GM18867 (cell line): ENCODE data around the gene KRTAP1-5.
"Not testable (repeated sequence)": the region's sequence is repeated elsewhere in the genome, so short reads cannot be mapped to it uniquely, and the experiment has no call there.

ENCODE experiments used
- ATAC-seq: cut with Tn5 transposase; IDR thresholded peaks from one replicate; pipeline ENCODE4 v1.9.1; 2021; ENCODE audit warnings: mild to moderate bottlenecking, moderate library complexity; ENCODE audit not compliant: unreplicated experiment

KRTAP1-5 gene

DNA sequence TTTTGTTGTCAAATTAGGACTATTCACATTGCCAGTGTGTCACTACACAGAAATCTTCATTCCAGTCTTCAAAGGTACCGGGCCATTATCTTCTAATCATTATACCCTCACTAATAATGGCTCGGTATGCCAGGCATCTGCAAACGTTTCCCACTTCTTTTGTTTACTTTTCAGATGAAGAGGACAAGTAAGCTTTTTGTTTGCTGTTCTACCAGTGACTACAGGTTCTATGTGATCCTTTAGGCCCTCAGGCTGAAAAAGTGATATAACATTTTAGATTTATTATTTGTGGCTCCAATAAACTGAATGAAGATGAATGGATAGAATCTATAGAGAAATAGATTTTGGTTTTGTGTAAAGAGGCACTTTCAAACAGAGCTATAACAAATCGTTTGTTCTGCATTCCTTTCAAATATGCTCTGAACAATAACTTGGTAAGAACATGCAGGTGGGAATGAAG, 17.7 kb downstream of the KRTAP1-5 start:
- no peak for ATAC-seq

- ATAC-seq, result no peak
Measured at GRCh38 chr17:41008811-41009210, 18.2 kb downstream of the KRTAP1-5 start, which contains the start of gene KRTAP3-1. Gene KRTAP3-1 (minus strand): TSS chr17:41009128. CDS start chr17:41009074, 54 bp downstream.

DNA sequence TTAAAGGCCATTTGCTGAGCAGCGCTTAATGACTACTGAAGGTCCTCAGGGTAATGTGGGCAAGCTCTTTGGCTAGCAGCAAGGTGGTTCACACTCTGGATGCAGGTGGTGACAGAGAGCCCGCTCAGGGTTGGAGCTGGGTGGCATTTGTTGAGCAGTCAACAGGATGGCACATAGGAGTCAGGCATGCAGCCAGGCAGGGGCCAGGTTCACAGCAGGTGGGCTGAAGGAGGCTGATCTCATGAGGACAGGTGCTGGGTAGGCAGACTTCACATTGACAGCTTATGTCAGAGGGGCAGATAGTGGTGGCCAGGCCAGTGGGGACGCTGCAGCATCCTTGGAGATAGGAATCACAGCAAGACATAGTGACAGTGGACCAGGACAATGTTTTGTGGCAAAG, 22.6 kb downstream of the KRTAP1-5 start:
- ATAC-seq, result no peak

DNA sequence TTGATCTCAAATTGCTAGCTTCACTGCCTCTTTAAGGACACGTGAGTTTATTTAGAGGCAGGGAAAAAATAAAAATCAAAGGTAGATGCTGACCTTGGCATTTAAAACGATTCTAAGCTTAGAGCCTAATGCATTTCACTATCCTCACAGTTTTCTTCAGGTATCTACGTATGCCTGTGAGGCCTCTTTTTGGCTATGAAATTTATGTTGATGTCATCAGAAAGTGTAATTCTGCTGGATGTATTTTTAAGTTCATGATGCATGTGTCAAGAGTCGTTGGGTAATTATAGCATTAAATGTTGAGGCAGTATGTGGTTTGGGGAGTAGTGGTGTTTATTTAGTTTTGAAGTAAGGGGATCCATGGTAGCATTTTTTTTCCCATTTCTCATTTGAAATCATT, 23.1 kb downstream of the KRTAP1-5 start:
- no peak for ATAC-seq

DNA sequence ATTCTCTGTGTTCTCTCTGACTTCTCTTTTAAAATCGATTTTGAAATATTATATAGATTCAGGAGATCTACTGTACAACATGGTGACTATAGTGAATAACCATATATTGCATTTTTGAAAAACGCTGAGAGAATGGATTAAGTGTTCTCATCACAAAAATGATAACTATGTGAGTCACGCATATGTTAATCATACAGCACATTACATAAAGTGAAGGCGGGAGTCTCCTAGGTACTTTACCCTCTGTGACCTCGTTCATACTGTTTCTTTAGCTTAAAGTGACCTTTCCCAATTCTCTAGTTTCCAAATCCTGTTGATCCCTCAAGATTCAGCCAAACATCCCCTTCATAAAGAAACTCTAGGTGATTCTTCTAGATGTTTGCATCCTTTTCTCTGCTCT, 24.2 kb downstream of the KRTAP1-5 start:
- ATAC-seq, result no peak

- ATAC-seq, result no peak
Measured at GRCh38 chr17:41001795-41002194, 25.2 kb downstream of the KRTAP1-5 start.

DNA sequence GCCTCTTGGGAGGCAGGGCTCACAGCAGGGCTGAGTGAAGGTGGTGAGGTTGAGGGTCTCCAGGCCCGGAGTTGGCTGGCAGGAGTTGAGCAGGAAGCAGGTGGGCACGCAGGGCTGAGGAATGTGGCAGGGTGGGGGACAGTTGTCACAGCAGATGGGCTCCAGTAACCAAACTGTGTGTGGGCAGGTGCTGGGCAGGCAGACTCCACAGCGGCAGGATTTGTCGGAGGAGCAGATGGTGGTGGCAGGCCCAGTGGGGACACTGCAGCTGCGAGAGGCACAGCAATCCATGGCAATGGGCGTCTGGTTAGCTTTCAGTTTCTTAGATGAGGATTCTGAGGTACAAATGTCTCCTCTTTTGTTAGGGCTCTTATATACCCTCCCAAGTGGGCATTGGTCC, 27.4 kb downstream of the KRTAP1-5 start, which contains the start of gene KRTAP3-2:
KRTAP3-2 (minus strand) TSS at position 344 of the 400 bp plus-strand sequence; CDS start at position 291, 53 bp downstream.
- not testable (repeated sequence) for ATAC-seq

DNA sequence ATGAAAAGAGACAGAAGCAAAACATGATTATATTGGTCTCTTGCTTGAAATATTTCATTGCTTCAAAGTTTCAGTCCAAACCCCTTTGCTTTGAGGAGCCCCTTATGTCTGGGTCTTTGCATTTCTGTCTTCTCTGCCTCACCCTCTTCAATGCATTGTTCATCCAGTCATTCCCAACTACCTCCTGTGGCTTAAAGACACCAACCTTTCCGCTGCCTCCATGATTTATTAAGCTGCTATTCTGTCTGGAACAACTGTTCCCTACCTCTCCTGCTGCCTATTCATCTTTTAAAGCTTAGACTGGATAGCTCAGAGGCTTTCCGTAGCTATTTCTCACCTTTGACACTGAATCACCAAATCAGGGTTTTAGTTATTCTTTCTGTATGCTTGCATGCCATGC, 29.6 kb downstream of the KRTAP1-5 start:
- ATAC-seq, result no peak

DNA sequence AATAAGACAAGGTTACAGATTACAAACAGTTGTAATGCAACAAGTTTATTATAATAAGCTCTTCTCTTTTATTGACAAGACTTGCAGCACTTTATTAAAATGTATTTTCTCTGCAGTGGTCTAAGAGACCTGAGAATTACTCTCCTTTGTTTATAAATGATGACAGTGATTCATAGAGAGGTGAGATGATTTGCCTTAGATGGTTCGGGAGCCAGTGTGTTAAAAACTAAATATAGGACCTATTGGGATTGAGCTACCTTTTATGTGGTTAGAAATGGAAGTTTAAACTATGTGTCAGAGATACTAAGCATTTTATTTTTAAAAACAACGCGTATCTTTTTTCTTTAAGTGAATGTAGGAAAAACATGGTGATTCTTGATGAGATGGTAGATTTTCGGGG, 30.2 kb downstream of the KRTAP1-5 start:
- no peak for ATAC-seq

DNA sequence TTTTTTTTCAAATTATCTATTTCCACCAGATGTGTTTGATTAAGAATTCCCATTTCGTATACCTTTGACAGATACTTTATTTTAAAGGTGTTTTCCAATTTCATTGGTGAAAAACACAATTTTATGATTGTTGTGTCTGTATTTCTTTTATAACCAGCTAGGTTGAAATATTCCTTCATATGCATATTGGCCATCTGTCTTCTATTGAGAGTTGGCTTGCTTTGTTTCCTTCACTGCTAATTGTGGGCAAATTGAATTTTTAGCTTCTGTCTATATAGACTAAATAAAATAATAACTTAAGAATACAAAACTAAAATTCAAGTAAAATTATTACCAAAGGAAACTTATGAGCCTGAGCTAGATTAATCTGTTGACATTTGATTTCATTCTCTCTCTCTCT, 31.9 kb downstream of the KRTAP1-5 start:
- ATAC-seq, result no peak

- ATAC-seq, result no peak
Measured at GRCh38 chr17:40993839-40994238, 33.2 kb downstream of the KRTAP1-5 start, which contains the start of gene KRTAP3-3. Gene KRTAP3-3 (minus strand): TSS chr17:40994164. CDS start chr17:40994097, 67 bp downstream.

GRCh38 chr17:40993084-40993483, 33.9 kb downstream of the KRTAP1-5 start:
- no peak for ATAC-seq

- no peak for ATAC-seq
Measured at GRCh38 chr17:40992666-40993065, 34.3 kb downstream of the KRTAP1-5 start.

DNA sequence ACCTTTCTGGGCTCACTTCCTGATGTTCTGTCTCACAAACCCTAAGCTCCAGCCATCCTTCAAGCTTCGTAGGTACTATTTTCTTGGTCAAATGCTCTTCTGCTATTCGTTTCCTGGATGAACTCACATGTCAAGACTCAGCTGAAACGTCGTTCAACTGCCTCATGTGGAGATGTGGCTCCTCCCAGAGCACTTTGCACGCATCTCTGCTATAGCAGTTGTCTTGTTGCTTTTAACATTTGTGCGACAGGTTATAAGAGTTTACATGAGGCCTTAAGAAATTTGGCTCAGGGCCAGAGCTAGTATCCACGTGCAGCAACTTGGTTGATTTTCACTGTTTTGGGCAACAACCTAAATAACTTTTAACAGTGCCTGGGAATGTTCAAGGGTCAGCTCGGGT, 40.1 kb downstream of the KRTAP1-5 start:
- no peak for ATAC-seq

- no peak for ATAC-seq
Measured at GRCh38 chr17:40984226-40984625, 42.8 kb downstream of the KRTAP1-5 start, which contains the start of gene KRT40. Gene KRT40 (minus strand): TSS chr17:40984326. CDS start chr17:40984273, 53 bp downstream.

DNA sequence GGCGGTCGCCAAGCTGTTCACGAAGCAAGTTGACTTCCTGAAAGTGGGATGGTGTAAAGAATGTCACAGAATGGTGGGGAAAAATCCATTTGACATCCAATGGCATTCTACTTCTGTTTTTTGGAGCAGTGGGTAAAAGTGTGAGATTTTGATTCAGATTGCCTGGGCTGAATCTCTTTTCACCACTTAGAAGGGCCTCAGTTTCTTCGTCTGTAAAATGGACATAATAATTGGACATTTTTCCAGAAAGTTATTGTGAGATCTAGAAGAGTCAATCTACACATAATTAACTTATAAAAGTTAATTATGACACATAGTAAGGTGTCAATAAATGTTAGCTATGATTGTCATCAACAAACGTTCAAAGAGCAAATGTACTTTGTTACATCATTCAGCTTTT, 45.9 kb downstream of the KRTAP1-5 start:
- ATAC-seq, result no peak

GRCh38 chr17:40980596-40980995, 46.4 kb downstream of the KRTAP1-5 start:
- ATAC-seq, result no peak

DNA sequence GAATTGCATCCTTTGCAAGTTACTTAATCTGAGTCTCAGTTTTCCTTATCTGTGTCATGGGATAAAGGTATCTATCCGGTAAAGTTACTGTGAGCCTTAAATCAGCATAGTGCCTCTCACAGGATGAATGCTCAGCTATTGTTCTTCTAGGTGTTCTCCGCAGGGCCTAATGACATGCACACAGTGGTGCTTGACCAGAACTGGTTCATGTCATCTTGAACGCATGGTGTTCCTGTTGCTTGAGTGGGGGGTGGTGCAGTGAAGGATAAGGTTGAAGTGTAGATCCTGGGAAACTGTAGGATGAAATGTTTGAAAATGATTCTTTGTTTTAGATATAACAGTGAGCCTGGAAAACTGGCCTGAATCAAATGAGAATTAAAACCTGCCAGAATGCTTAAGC, 46.9 kb downstream of the KRTAP1-5 start:
- no peak for ATAC-seq

- ATAC-seq, result no peak
Measured at GRCh38 chr17:40978575-40979151, 48.3 kb downstream of the KRTAP1-5 start.
